ENCODE data around the gene PDE10A.
"Not testable (repeated sequence)": the region's sequence is repeated elsewhere in the genome, so short reads cannot be mapped to it uniquely, and the experiment has no call there.

PDE10A gene

GRCh38 chr6:165557674-165558073 is 105.4 kb downstream of the PDE10A start:
- no peak for ATAC-seq
- TF ChIP-seq ISL1 (CRISPR knock-in tag; IDR thresholded peaks at IDR 0.05) (no peak), ZC3H10 (CRISPR knock-in tag; IDR thresholded peaks at IDR 0.05) (no peak), ZNF565 (CRISPR knock-in tag; conservative IDR thresholded peaks at IDR 0.05; ENCODE audit: low read depth) (no peak), TCF4 (CRISPR knock-in tag; IDR thresholded peaks at IDR 0.05; ENCODE audit: borderline replicate concordance) (no peak), ZNF8 (CRISPR knock-in tag; IDR thresholded peaks at IDR 0.05) (no peak), SNAI2 (CRISPR knock-in tag; IDR thresholded peaks at IDR 0.05) (no peak), GLIS3 (CRISPR knock-in tag; IDR thresholded peaks at IDR 0.05) (no peak), ZFP3 (CRISPR knock-in tag; IDR thresholded peaks at IDR 0.05) (no peak), ZNF70 (CRISPR knock-in tag; IDR thresholded peaks at IDR 0.05) (no peak)
- TF ChIP-seq, protein P1, sequence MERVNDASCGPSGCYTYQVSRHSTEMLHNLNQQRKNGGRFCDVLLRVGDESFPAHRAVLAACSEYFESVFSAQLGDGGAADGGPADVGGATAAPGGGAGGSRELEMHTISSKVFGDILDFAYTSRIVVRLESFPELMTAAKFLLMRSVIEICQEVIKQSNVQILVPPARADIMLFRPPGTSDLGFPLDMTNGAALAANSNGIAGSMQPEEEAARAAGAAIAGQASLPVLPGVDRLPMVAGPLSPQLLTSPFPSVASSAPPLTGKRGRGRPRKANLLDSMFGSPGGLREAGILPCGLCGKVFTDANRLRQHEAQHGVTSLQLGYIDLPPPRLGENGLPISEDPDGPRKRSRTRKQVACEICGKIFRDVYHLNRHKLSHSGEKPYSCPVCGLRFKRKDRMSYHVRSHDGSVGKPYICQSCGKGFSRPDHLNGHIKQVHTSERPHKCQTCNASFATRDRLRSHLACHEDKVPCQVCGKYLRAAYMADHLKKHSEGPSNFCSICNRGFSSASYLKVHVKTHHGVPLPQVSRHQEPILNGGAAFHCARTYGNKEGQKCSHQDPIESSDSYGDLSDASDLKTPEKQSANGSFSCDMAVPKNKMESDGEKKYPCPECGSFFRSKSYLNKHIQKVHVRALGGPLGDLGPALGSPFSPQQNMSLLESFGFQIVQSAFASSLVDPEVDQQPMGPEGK (CRISPR knock-in tag; IDR thresholded peaks at IDR 0.05; ENCODE audit: borderline replicate concordance): no peak
- TF ChIP-seq, protein P2, sequence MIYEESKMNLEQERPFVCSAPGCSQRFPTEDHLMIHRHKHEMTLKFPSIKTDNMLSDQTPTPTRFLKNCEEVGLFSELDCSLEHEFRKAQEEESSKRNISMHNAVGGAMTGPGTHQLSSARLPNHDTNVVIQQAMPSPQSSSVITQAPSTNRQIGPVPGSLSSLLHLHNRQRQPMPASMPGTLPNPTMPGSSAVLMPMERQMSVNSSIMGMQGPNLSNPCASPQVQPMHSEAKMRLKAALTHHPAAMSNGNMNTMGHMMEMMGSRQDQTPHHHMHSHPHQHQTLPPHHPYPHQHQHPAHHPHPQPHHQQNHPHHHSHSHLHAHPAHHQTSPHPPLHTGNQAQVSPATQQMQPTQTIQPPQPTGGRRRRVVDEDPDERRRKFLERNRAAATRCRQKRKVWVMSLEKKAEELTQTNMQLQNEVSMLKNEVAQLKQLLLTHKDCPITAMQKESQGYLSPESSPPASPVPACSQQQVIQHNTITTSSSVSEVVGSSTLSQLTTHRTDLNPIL (CRISPR knock-in tag; IDR thresholded peaks at IDR 0.05; ENCODE audit: low read depth): no peak

- no peak for TF ChIP-seq POU6F1 (CRISPR knock-in tag; IDR thresholded peaks at IDR 0.05; ENCODE audit: borderline replicate concordance, low read depth)
- TF ChIP-seq OSR1 (CRISPR knock-in tag; IDR thresholded peaks at IDR 0.05): no peak
- no peak for TF ChIP-seq ZNF70 (CRISPR knock-in tag; IDR thresholded peaks at IDR 0.05)
- TF ChIP-seq CSDC2 (CRISPR knock-in tag; IDR thresholded peaks at IDR 0.05): no peak
- no peak for TF ChIP-seq SNAI2 (CRISPR knock-in tag; IDR thresholded peaks at IDR 0.05)
- TF ChIP-seq, protein P1 (CRISPR knock-in tag; IDR thresholded peaks at IDR 0.05; ENCODE audit: borderline replicate concordance): no peak
- no peak for TF ChIP-seq ESRRG (CRISPR knock-in tag; IDR thresholded peaks at IDR 0.05)
- no peak for TF ChIP-seq ZFP3 (CRISPR knock-in tag; IDR thresholded peaks at IDR 0.05)
- no peak for TF ChIP-seq TCF4 (CRISPR knock-in tag; IDR thresholded peaks at IDR 0.05; ENCODE audit: borderline replicate concordance)
- no peak for TF ChIP-seq ZNF8 (CRISPR knock-in tag; IDR thresholded peaks at IDR 0.05)
- TF ChIP-seq PPARA (CRISPR knock-in tag; IDR thresholded peaks at IDR 0.05; ENCODE audit: borderline replicate concordance): no peak
- no peak for TF ChIP-seq TOX (CRISPR knock-in tag; IDR thresholded peaks at IDR 0.05; ENCODE audit: borderline replicate concordance)
- TF ChIP-seq ZC3H10 (CRISPR knock-in tag; IDR thresholded peaks at IDR 0.05): no peak
- TF ChIP-seq ISL1 (CRISPR knock-in tag; IDR thresholded peaks at IDR 0.05): no peak
- TF ChIP-seq ARNTL (CRISPR knock-in tag; IDR thresholded peaks at IDR 0.05; ENCODE audit: borderline replicate concordance, low read depth): no peak
- ATAC-seq: no peak
These were observed 106.8 kb downstream of the PDE10A start for GRCh38 chr6:165556116-165556843.

- not testable (repeated sequence) for ATAC-seq
These were observed 108.4 kb downstream of the PDE10A start for GRCh38 chr6:165554644-165555043.

DNA sequence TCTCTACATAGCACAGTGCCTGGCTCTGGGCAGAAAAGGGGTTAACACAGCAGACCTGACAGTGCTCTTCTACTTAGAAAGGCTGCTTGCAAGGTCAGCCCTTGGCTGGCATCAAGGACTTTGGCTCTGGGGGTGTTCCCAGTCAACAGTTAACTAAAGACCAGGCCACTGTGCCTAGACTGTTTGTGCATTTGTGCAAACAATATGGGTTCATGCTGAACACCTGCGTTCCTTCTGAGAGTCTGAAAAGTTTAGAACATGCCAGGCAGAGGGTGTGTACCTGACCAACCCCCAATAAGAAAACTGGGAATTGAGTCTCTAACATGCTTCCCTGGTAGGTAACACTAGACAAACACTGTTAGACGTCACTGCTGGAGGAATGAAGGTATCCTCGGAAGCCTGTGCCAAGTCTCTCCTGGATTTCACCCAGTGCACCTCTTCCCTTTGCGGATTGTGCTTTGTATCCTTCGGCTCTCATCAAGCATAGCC is 110.7 kb downstream of the PDE10A start:
- no peak for ATAC-seq
- no peak for TF ChIP-seq BACH2 (CRISPR knock-in tag; IDR thresholded peaks at IDR 0.05; ENCODE audit: borderline replicate concordance)
- no peak for TF ChIP-seq ZFP3 (CRISPR knock-in tag; IDR thresholded peaks at IDR 0.05)
- TF ChIP-seq CSRNP3 (CRISPR knock-in tag; IDR thresholded peaks at IDR 0.05): no peak
- TF ChIP-seq ZNF8 (CRISPR knock-in tag; IDR thresholded peaks at IDR 0.05): no peak

Data from SK-N-SH treated with all-trans-retinoic acid at 6 μM for 48 hours (cell line).